GM19043 (cell line): ENCODE results near the gene OR8S1.
A peak's percentile ranks its signal among the peaks of the same experiment; 100 is the strongest.
"Not testable (repeated sequence)": the region's sequence is repeated elsewhere in the genome, so short reads cannot be mapped to it uniquely, and the experiment has no call there.

Source experiments
- ATAC-seq: cut with Tn5 transposase; IDR thresholded peaks from one replicate; pipeline ENCODE4 v1.9.1; 2021; ENCODE audit warnings: low read depth; ENCODE audit not compliant: unreplicated experiment

Gene OR8S1, protein sequence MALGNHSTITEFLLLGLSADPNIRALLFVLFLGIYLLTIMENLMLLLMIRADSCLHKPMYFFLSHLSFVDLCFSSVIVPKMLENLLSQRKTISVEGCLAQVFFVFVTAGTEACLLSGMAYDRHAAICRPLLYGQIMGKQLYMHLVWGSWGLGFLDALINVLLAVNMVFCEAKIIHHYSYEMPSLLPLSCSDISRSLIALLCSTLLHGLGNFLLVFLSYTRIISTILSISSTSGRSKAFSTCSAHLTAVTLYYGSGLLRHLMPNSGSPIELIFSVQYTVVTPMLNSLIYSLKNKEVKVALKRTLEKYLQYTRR

DNA sequence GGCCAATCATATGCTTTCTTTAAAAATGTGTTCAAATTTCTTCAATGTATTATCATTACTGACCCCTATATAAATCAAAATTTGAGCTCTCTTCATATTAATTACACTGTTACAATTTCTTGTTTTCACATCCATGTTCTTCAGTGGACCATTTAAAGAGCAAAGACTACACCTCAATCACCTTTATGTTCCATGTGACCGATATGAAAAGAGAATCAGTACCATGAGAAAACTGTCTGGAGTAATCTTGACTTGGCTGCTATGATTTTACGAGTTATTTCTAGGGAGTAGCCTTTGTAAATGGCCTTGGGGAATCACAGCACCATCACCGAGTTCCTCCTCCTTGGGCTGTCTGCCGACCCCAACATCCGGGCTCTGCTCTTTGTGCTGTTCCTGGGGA is at the start of gene OR8S1:
TSS of gene OR8S1 (plus strand) at position 301 of the 400 bp plus-strand sequence. CDS start at position 301, 0 bp downstream.
- ATAC-seq: no peak

DNA sequence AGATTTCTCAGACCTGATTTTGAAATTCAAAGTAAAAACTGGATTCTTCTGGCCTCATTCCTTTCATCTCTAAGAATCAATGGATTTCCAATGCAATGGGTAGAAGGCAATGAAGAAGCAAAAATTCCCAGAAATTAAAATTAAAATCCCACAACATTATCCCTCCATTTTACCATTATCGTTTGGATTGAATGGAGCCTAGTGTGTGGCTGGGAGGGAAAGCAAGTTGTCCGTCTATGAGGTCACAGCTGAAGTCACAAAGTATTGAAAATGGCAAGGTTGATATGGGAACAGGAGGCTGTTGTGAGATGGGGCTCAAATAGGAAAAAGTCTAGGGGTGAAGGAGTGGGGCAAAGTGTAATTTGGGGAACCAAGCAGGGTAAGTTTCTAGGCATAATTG is 43.2 kb upstream of the OR8S1 start, which contains the start of gene C12orf54:
TSS of gene C12orf54 (plus strand) at position 301 of the 400 bp plus-strand sequence. CDS start 799 bp downstream, outside the sequence.
- ATAC-seq: no peak

DNA sequence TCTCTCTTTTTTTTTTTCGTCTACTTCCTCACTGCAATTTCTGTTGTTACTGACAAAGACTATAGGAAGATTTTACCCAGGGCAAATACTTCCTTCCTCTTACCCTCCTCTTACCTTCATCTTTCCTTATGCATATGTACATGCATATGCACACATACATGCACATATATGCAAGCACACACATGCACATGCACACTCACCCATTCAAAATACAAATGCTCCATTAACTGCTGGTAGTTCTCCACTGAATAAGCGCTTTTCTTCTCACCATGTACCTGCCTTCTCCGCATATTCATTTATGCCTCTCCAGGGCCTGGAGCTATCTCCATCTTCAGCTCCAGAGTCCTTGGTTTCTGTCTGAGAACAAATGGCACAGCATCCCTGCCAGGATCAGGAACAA is 42.5 kb upstream of the OR8S1 start:
- ATAC-seq: no peak

- ATAC-seq: no peak
Measured at GRCh38 chr12:48486261-48486660, 39.2 kb upstream of the OR8S1 start.

DNA sequence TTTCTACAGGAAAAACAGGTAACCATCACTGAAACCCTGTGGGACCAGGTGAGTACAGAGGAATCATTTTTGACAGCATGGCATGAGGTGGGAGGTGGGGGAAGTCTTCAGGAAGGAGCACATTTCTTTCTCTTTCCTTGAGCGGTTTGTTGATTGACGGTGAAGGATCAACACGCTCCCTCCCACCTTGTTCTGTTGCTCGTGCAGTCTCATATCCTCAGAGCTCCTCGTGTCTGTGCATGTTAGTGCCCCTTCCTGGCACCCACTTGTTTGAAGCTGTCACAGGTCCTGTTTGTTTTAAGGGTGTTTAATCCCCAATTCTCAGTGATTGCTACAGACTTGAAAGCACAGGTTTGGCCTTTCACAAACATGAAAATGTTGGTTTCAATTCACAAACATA is 38.8 kb upstream of the OR8S1 start:
- ATAC-seq: no peak

DNA sequence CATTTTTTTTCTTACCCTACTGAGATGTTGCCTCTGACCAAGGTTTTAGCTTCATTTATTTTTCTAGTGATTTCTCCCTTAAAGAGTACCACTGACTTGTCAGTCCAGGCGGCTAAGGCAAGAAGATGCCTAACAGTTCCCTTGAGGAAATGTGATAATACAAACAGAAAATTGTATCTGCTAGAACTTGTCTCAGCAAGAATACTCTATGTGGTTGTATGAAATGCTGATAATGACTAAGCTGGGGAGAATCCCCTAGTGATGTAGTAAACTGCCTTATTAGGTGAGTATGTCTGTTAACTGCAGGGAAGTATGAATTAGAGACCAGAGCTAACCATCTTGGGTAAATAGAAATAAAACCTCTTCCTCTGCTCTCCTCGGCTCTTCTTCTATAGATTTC is 36.4 kb upstream of the OR8S1 start:
- peak; percentile 97 for ATAC-seq

DNA sequence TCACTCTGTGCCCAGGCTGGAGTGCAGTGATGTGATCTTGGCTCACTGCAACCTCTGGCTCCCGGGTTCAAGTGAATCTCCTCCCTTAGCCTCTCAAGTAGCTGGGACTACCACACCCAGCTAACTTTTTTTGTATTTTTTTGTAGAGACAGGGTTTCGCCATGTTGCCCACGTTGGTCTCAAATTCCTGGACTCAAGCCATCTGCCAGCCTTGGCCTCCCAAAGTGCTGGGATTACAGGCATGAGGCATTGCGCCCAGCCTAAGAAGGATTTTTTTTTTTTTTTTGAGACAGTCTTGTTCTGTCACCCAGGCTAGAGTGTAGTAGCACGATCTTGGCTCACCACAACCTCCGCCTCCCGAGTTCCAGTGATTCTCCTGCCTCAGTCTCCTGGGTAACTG is 36.0 kb upstream of the OR8S1 start:
- ATAC-seq: not testable (repeated sequence)

DNA sequence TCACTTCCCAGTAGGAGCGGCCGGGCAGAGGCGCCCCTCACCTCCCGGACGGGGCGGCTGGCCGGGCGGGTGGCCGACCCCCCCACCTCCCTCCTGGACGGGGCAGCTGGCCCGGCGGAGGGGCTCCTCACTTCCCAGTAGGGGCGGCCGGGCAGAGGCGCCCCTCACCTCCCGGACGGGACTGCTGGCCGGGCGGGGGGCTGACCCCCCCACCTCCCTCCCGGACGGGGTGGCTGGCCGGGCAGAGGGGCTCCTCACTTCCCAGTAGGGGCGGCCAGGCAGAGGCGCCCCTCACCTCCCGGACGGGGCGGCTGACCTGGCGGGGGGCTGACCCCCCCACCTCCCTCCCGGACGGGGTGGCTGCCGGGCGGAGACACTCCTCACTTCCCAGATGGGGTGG is 25.2 kb upstream of the OR8S1 start:
- not testable (repeated sequence) for ATAC-seq

- not testable (repeated sequence) for ATAC-seq
Measured at GRCh38 chr12:48506836-48507235, 18.6 kb upstream of the OR8S1 start.

GRCh38 chr12:48508987-48509386 is 16.4 kb upstream of the OR8S1 start:
- ATAC-seq: no peak

GRCh38 chr12:48510111-48510510 is 15.3 kb upstream of the OR8S1 start:
- no peak for ATAC-seq

- ATAC-seq: no peak
Measured at GRCh38 chr12:48512855-48513254, 12.6 kb upstream of the OR8S1 start.

GRCh38 chr12:48514728-48515127 is 10.7 kb upstream of the OR8S1 start:
- ATAC-seq: no peak

- not testable (repeated sequence) for ATAC-seq
Measured at GRCh38 chr12:48520381-48520780, 5.1 kb upstream of the OR8S1 start.

DNA sequence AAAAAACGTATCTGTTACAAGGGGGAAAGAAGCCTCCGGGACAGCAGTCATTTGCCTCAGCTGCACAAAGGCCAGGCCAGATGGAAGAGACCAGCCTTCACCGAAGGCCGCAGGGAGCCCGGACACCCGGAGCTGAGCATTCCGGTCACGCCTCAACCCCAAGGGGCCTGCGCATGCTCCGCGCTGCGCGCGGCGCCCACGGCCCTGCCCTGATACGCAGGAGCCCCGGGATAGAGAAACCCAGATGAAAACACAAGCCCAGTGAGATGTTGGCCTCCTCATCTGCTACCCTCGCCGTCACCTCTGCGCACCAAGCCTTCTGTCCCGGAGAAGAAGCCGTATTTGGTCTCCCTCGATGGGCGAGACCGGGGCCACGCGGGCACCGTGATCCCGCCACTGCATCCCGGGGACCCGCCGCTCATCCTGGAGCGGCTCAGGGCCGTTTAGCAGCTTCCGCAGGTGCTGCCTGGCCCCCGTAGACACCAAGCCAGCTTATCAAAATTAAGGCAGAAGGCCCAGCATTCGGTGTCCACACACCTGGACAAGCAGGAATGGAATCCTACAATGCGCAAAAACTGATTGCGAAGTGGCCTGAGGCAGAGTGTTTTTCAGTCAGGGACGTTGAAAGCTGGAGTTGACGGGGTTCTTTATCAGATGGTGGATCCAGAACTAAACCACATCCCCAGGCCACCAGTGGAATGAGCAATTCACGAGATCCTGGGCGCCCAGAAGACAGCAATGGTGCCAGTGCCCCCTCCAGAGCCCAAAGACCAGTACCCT is 2.6 kb downstream of the OR8S1 start:
- ATAC-seq: no peak

- ATAC-seq: no peak
Measured at GRCh38 chr12:48532601-48533000, 7.2 kb downstream of the OR8S1 start.

GRCh38 chr12:48536602-48537001 is 11.2 kb downstream of the OR8S1 start:
- no peak for ATAC-seq

GRCh38 chr12:48542300-48542928 is 17.0 kb downstream of the OR8S1 start:
- ATAC-seq: no peak

GRCh38 chr12:48545833-48546469 is 20.5 kb downstream of the OR8S1 start:
- no peak for ATAC-seq

- ATAC-seq: not testable (repeated sequence)
Measured at GRCh38 chr12:48547012-48547411, 21.6 kb downstream of the OR8S1 start.

DNA sequence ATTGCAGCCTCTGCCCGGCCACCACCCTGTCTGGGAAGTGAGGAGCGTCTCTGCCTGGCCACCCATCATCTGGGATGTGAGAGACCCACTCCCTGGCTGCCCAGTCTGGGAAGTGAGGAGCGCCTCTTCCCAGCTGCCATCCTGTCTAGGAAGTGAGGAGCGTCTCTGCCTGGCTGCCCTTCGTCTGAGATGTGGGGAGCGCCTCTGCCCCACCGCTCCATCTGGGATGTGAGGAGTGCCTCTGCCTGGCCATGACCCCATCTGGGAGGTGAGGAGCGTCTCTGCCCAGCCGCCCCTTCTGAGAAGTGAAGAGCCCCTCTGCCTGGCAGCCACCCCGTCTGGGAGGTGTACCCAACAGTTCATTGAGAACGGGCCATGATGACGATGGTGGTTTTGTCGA is 26.2 kb downstream of the OR8S1 start:
- not testable (repeated sequence) for ATAC-seq
